Stomach (tissue), 4 donors: ENCODE measurements around the gene HAUS2.

Experiments used
- CTCF ChIP-seq, 7 experiments: fragments of 450-650 bp in 4 of 7; fragments of 200-600 bp in 3 of 7; sonication (generic) in 3 of 7; IDR thresholded peaks; one replicate each; pipeline ENCODE4 v1.5.1; 2016 to 2019; ENCODE audit warnings: antibody characterized with exemption in 7 of 7, control low read depth in 2 of 7, mild to moderate bottlenecking in 1 of 7
- EP300 ChIP-seq: sonication (generic); formaldehyde crosslinking; IDR thresholded peaks from one replicate; pipeline ENCODE4 v1.6.1; 2017; ENCODE audit warnings: antibody characterized with exemption
- POLR2A ChIP-seq, 4 donors: fragments of 450-650 bp; IDR thresholded peaks; one replicate each; pipeline ENCODE4 v1.6.1; 2016; ENCODE audit warnings: antibody characterized with exemption in 4 of 4, control low read depth in 2 of 4, mild to moderate bottlenecking in 1 of 4, moderate library complexity in 1 of 4
- POLR2AphosphoS5 ChIP-seq, 3 donors: sonication (generic); formaldehyde crosslinking; IDR thresholded peaks; one replicate each; pipeline ENCODE4 v1.6.1; 2016; ENCODE audit warnings: antibody characterized with exemption in 3 of 3

GRCh38 chr15:42576776-42577175 is 28.1 kb downstream of the HAUS2 start:
- TF ChIP-seq EP300, result no peak
- no peak for TF ChIP-seq CTCF (IDR thresholded peaks at IDR 0.05)
- TF ChIP-seq POLR2A (IDR thresholded peaks at IDR 0.05), result no peak
- no peak for TF ChIP-seq POLR2AphosphoS5 (IDR thresholded peaks at IDR 0.05)
